GM10847 (cell line): ENCODE data around the gene KLHL36.

Experiments used
- POLR2A ChIP-seq: IDR thresholded peaks from 2 replicates; pipeline ENCODE4 v1.6.1; 2011; ENCODE audit not compliant: insufficient read length; ENCODE audit errors: extremely low read depth

KLHL36 gene

GRCh38 chr16:84630446-84631152 lies 17.7 kb upstream of the KLHL36 start:
- no peak for TF ChIP-seq POLR2A

DNA sequence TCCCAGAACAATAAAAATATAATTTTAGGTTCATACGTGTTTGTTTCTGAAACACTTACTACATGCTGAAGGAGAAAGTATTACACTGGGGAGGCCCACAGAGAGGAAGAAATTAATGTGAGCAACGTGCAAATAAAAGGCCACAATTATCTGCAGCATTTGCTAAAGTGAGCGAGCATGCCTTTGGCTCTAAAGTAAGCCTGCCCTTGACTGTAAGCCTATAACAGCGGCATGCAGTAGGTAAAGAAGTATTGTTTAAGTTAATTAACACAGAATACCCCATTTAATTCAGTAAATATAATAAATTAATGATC lies 17.2 kb upstream of the KLHL36 start:
- TF ChIP-seq POLR2A = no peak

GRCh38 chr16:84631886-84632285 lies 16.4 kb upstream of the KLHL36 start:
- TF ChIP-seq POLR2A = no peak

DNA sequence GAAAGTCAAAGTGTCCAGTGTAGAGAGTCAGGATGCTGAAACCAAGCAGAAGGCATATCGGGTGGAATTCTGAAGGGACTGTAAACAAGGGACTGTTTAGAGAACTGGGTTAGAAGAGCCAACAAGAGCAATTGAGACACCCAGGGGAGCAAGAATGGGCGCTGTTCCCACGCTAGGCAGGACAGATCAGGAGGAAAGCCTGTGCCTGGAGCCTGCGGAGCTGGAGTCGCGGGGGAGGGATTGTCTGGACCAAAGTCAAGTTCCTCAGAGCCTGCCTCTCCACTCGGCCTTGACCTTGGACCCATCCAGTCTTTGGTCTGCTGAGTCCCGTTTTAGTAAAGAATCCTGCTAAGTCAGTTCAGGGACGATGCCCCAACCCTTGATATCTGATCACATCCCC lies 14.7 kb upstream of the KLHL36 start:
- TF ChIP-seq POLR2A = no peak

DNA sequence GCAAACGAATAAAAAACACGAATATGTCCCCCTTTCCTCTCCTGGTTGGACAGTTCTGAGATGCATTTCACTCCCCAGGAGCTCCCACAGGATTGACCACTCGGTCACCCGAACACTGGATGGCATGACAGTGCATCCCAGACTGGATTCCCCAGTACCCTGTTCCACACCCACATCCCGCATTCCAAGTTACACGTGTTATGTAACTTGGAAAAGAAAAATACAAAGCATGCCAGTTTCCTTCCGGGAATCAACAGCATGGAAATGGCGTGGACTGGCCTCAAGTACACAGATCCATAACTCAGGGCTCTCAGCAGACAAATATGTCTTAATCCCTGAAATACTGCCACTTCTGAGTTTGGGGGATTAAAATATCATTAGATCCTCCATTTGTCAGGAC lies 12.6 kb upstream of the KLHL36 start:
- no peak for TF ChIP-seq POLR2A

- no peak for TF ChIP-seq POLR2A
Observed at GRCh38 chr16:84637709-84638108, 10.6 kb upstream of the KLHL36 start.

DNA sequence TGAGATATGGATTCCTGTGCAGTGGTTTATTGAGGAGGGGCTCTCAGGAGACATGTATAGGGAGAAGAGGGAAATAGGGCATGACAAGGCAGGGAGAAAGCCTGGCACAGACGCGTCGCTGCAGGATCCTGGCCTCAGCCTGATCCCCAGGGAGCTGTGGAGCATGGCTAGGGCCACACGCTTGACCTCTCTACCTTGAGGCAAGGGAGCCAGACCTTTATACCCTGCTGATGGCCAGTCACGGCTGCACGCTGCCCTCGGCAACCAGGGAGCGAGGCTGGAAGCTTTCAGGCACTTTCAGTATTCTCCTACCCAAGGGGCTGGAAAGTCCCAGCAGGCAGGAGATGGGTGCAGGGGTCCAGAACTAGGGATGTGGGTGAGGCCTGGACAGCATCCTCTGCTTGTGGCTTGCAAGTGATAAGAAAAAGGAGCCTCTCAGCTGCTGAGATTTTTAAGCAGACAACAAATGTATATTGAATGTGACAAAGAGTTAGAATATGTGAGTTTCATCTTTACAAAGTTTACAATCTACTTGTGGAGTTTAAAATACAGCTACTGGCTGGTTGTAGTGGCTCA lies 10.0 kb upstream of the KLHL36 start:
- TF ChIP-seq POLR2A = no peak

DNA sequence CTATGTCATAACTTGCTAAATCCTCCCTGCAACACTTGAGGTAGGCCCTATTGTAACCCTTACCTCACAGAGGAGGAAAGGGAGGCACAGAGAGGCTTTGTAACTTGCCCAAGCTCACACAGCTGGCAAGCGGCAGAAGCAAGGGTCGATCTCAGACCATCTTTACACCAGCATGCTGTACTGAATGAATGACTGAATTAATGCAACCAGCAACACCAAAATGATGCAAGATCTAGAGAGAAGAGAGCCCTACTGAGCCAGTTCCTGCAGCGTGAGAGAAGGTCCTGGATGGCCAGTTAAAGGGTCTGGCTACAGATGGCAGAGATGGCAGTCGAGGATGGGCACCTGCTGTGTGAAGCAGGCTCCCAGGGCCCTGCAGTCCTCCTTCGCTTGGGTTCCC lies 8.2 kb upstream of the KLHL36 start:
- no peak for TF ChIP-seq POLR2A

GRCh38 chr16:84641643-84642358 lies 6.5 kb upstream of the KLHL36 start:
- TF ChIP-seq POLR2A = no peak

DNA sequence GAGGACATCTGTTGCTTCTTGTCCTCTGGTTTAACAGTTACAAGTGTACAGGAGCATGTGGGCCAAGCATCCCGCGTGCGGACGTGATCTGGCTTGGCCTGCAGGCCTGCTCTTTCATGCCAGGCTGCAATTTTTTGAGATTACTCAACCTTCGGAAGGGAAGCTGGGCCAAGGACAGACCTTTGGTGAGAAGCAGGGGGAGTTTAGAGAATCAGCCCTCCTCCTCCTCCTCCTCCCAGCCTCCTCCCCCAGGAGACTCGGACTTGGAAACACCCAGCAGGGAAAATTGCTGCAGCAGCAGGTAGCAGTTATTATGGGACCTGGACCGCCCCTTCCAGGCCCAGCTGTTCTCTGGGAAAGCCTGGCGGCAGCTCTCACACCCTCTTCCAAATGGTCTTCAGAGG lies 5.1 kb upstream of the KLHL36 start:
- no peak for TF ChIP-seq POLR2A

GRCh38 chr16:84643674-84644073 lies 4.6 kb upstream of the KLHL36 start:
- TF ChIP-seq POLR2A = no peak

- TF ChIP-seq POLR2A = no peak
Observed at GRCh38 chr16:84648595-84649510, 542 bp downstream of the KLHL36 start.

GRCh38 chr16:84649511-84649861 lies 1.2 kb downstream of the KLHL36 start:
- no peak for TF ChIP-seq POLR2A

DNA sequence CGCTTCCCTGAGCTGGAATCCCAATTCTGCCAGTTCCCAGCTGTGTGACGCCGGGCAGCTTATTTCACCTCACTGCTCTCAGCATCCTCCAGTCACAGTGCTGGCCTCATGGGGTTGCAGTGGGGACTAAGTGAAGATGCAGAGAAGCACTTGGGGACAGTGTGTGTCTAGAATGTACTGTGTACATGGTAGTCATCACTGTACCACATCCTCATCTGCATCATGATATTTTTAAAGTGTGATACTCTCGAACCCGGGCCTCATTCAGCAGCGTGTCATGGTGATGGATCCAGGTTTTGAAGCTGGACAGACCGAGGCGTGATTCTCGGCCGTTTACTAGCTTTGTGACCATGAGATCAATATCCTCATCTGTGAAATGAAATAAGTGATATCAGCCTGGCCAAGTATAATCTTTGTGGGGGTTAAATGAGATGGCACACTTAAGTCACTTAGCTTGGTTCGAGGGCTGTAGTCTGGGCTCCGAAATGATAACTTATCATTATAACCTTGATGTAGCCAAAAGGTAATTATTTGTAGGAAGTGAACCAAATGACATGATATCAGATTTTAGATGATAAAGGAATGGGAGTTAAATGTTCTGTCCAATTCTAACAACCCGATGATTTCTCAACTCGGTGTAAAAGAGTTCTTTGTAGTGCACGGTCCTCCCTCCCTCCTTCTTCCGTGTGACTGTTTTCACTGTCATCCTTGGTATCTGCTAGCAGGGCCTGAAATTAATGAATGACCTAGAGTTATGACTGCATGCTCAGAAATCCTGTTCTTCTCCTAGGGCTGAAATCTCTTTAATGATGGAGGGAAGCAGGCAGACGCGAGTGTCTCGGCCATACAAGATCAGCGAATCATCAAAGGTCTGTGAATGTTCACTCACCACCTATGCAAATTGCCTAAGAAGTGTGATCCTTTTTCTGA lies 2.0 kb downstream of the KLHL36 start:
- TF ChIP-seq POLR2A = no peak

DNA sequence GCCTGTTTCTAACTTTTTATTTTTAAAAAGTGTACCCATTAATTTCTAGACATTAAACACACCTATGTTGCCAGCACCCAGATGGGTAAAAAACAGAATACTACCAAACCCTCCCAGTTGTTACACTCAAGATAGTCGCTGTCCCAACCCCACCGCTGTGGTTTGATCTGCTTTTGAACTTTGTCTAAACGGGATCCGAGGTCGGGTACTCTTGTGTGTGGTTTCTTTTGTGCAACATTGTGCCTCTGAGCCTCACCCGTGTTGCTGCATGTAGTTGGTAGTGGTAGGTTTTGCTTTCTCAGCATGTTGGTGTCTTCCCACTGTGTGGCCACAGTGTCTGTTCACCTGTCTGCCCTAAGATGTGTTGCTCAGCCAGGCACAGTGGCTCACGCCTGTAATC lies 4.3 kb downstream of the KLHL36 start:
- no peak for TF ChIP-seq POLR2A
